Measurements from ENCODE around the gene MYO1D. TPM values are rescaled to one million over a fixed set of nuclear protein-coding genes. Genes with fewer than 3 reads are reported as not detected.

MYO1D gene
- total RNA-seq, 3 donors from 2014 or later, result 166 to 495 (median 256) TPM

DNA sequence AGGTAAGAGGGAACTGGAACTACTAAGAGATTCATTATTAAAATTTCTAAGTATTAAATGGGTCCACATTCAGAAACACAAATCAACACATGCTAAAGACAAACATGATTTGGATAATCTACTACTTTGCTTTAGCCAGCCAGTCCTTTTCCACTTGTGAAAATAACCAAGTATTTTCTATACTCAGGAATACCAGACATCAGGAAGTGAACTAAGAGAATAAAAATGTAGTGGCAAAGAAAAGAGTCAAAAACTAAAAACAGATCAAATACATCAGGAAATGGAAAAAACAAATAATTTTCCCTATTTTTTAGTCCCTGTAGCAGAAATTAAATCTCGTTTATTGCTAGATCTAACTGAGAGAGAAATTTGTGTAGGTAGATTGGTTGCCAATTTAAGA lies 78.0 kb downstream of the MYO1D start:
- Histone ChIP-seq H3K36me3 (ENCODE audit: low read depth) (no peaks in the 10 kb centered on the region), H3K4me3 (no peak overlapping the region), H3K4me1 (ENCODE audit: low read depth) (peaks cover 16% of the 10 kb centered on the region), H3K9me3 (no peaks in the 10 kb centered on the region)
- no peak for DNase-seq
- ATAC-seq, result no peak
- intact Hi-C loops (cut with DNase I, micrococcal nuclease), result no loop called here
- TF ChIP-seq, protein P1, sequence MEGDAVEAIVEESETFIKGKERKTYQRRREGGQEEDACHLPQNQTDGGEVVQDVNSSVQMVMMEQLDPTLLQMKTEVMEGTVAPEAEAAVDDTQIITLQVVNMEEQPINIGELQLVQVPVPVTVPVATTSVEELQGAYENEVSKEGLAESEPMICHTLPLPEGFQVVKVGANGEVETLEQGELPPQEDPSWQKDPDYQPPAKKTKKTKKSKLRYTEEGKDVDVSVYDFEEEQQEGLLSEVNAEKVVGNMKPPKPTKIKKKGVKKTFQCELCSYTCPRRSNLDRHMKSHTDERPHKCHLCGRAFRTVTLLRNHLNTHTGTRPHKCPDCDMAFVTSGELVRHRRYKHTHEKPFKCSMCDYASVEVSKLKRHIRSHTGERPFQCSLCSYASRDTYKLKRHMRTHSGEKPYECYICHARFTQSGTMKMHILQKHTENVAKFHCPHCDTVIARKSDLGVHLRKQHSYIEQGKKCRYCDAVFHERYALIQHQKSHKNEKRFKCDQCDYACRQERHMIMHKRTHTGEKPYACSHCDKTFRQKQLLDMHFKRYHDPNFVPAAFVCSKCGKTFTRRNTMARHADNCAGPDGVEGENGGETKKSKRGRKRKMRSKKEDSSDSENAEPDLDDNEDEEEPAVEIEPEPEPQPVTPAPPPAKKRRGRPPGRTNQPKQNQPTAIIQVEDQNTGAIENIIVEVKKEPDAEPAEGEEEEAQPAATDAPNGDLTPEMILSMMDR (IDR thresholded peaks at IDR 0.05), result no peak

DNA sequence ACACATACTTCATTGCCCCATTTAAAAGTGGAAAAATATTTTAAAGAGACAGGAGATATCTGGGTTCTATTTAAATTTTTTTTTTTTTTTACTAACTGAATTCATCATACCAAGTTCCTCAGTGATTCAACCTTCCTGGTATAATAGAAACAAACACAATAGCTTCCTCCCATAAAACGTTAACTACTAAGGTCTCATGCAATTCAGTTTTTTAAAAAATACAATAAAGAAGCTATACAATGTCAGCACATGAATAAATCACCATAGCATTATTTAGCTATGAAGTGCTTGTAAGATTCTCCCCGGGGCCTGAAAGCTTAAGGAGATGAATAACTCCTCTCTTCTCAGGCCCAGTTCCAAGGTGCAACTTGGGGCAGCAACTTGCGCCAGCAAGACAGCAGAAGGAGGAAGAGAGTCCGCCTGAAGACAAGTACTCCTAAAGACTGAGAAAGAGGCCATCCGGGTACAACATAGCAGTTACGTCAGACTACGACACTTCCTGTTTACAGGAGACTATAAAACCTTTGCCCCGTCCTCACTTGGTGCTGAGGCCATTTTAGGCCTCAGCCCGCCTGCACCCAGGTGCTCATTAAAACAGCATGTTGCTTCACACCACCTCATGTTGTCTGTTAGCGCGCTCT lies 81.5 kb downstream of the MYO1D start:
- no peak overlapping the region for H3K4me3 ChIP-seq
- H3K36me3 ChIP-seq (ENCODE audit: low read depth), result no peaks in the 10 kb centered on the region
- DNase-seq, result peak in 2 of 3 donors; percentile 44 to 57
- no peaks in the 10 kb centered on the region for H3K9me3 ChIP-seq
- peak; percentile 79 for ATAC-seq
- intact Hi-C loops (cut with DNase I, micrococcal nuclease), result no loop called here
- TF ChIP-seq, protein P1 (IDR thresholded peaks at IDR 0.05), result no peak
- peaks cover 33% of the 10 kb centered on the region for H3K4me1 ChIP-seq (ENCODE audit: low read depth)

DNA sequence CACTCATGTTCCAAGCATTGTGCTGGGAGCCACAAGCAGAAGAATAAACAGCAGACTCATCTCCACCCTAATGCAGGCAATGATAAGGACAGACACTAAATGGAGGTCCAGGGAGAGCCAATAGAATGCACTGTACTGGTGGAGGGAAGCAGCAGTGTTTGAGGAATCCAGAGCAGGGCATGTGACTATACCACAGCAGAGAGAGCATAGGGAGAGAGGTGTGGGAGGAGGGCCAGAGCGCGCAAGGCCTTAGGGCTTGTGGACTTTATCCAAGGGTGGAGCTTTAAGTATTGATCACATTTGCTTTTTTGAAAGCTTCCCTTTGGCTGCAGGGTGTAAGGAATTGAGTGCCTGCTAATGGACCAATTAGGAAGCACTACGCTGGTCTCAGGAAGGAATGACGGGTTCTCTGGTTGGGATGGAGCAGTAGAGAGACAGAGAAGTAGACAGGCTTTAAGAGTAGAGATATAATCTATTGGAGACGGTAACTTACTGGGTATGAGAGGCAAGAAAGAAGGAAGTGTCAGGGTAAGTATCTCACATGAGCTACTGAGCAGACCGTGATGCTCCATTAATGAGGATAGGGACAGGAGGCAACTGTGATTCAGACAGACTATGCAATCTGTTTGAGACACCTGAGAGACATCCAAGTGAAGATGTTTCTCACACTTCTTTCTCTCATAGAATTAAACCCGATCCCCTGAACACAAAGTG lies 82.2 kb downstream of the MYO1D start:
- ATAC-seq (peak; percentile 94), DNase-seq (peak; percentile 65 to 69 (median 66))
- H3K4me1 ChIP-seq (ENCODE audit: low read depth), result peaks cover 33% of the 10 kb centered on the region
- H3K4me3 ChIP-seq, result no peak overlapping the region
- intact Hi-C loops (cut with DNase I, micrococcal nuclease), result no loop called here
- H3K36me3 ChIP-seq (ENCODE audit: low read depth), result no peaks in the 10 kb centered on the region
- H3K9me3 ChIP-seq, result no peaks in the 10 kb centered on the region
- TF ChIP-seq, protein P1 (IDR thresholded peaks at IDR 0.05), result no peak

DNA sequence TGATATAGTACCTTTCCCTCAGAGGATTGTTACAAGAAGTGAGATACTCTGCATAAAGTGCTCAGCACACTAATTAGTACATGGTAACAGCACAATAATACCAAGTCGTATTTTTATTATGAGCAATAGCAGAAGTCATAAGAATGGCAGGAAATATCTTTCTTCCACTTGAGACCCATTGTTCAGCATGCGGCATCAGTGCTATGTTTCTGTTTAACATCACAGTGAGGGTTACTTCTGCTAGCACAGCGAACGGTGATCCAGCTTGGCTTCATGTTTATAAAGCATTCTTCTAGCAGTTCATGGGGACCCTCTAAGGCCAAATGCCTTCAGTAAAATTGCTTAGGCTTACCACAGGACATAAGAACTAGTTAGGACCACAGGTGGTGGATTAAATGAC lies 83.1 kb downstream of the MYO1D start:
- TF ChIP-seq, protein P1 (IDR thresholded peaks at IDR 0.05), result no peak
- H3K4me1 ChIP-seq (ENCODE audit: low read depth), result peaks cover 33% of the 10 kb centered on the region
- ATAC-seq (no peak), DNase-seq (no peak)
- no peaks in the 10 kb centered on the region for H3K36me3 ChIP-seq (ENCODE audit: low read depth)
- no peak overlapping the region for H3K4me3 ChIP-seq
- intact Hi-C loops (cut with DNase I, micrococcal nuclease), result no loop called here
- no peaks in the 10 kb centered on the region for H3K9me3 ChIP-seq

DNA sequence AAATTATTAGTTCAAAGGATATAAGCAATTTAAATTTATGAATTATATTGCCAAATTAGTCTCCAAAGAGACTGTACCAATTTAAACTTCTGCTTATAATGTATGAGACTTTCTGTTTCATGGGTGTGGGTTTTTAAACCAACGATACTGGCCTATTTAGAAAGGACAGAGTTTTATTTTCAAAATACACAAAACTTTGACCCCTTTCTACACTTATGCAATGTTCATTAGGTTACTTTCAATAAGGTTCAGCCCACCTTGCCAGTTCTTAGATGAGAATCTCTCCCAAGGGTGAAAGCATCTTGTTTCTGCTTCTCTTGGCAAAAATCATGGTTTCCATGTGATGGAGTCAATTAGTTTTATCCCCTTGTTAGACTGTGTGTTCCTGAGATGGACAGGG lies 84.7 kb downstream of the MYO1D start:
- Histone ChIP-seq H3K4me3 (no peak overlapping the region), H3K9me3 (no peaks in the 10 kb centered on the region), H3K4me1 (ENCODE audit: low read depth) (peaks cover 33% of the 10 kb centered on the region), H3K36me3 (ENCODE audit: low read depth) (no peaks in the 10 kb centered on the region)
- TF ChIP-seq, protein P1 (IDR thresholded peaks at IDR 0.05), result no peak
- no peak for DNase-seq
- intact Hi-C loops (cut with DNase I, micrococcal nuclease), result no loop called here
- ATAC-seq, result no peak
